ENCODE data around the gene SLC24A3. TPM values are rescaled to one million over a fixed set of nuclear protein-coding genes. Genes with fewer than 3 reads are reported as not detected.

SLC24A3 gene
- total and polyA plus RNA-seq, 2 experiments from 2014 or later = 0.81 to 2.5 TPM

GRCh38 chr20:19497064-19497463 is 284.6 kb downstream of the SLC24A3 start:
- Mint-ChIP-seq H3K9me3 (no peaks in the 10 kb centered on the region), H3K36me3 (ENCODE audit: low read depth) (no peaks in the 10 kb centered on the region; the same call in 2 of the 3 replicates), H3K4me3 (no peak overlapping the region), H3K27me3 (ENCODE audit: insufficient read depth, low read depth, poor library complexity) (peaks cover 6% of the 10 kb centered on the region), H3K27ac (no peak overlapping the region), H3K4me1 (0 out of 3 replicates have a peak, but pooled peaks cover 3% of the 10 kb centered on the region)
- Histone ChIP-seq H3K9me2 (ENCODE audit: insufficient read depth) (no peaks in the 10 kb centered on the region), H3F3A (replicated peaks; ENCODE audit: low read depth) (no peaks in the 10 kb centered on the region), H3K4me1 (ENCODE audit: insufficient read depth) (no peaks in the 10 kb centered on the region), H3K4me3 (no peak overlapping the region), H3K4me2 (no peak overlapping the region), H3K27ac (ENCODE audit: low read depth) (no peak overlapping the region), H2AFZ (no peak overlapping the region), H3K27me3 (ENCODE audit: insufficient read depth) (no peaks in the 10 kb centered on the region), H3K36me3 (ENCODE audit: insufficient read depth) (no peaks in the 10 kb centered on the region), H4K20me1 (replicated peaks; ENCODE audit: insufficient read depth) (no peaks in the 10 kb centered on the region), H3K79me2 (replicated peaks; ENCODE audit: insufficient read depth) (no peaks in the 10 kb centered on the region)
- DNase-seq (ENCODE audit: low spot score) (no peak), ATAC-seq (no peak)
- no peak for TF ChIP-seq EZH2 (IDR thresholded peaks at IDR 0.05; ENCODE audit: low read depth, unreplicated experiment)

- Mint-ChIP-seq H3K9me3 (no peaks in the 10 kb centered on the region), H3K27ac (no peak overlapping the region), H3K27me3 (ENCODE audit: insufficient read depth, low read depth, poor library complexity) (peaks cover 3% of the 10 kb centered on the region), H3K4me3 (no peak overlapping the region), H3K4me1 (0 out of 3 replicates have a peak, but pooled peaks cover 3% of the 10 kb centered on the region), H3K36me3 (ENCODE audit: low read depth) (no peaks in the 10 kb centered on the region; the same call in 2 of the 3 replicates)
- no peaks in the 10 kb centered on the region for H3K79me2 ChIP-seq (replicated peaks; ENCODE audit: insufficient read depth)
- H3K27me3 ChIP-seq (ENCODE audit: insufficient read depth) = no peaks in the 10 kb centered on the region
- DNase-seq (ENCODE audit: low spot score) = no peak
- no peaks in the 10 kb centered on the region for H3K36me3 ChIP-seq (ENCODE audit: insufficient read depth)
- no peaks in the 10 kb centered on the region for H4K20me1 ChIP-seq (replicated peaks; ENCODE audit: insufficient read depth)
- H3K4me1 ChIP-seq (ENCODE audit: insufficient read depth) = no peaks in the 10 kb centered on the region
- no peak overlapping the region for H2AFZ ChIP-seq
- no peak overlapping the region for H3K4me2 ChIP-seq
- no peak overlapping the region for H3K27ac ChIP-seq (ENCODE audit: low read depth)
- no peak for ATAC-seq
- no peaks in the 10 kb centered on the region for H3F3A ChIP-seq (replicated peaks; ENCODE audit: low read depth)
- no peak overlapping the region for H3K4me3 ChIP-seq
- no peaks in the 10 kb centered on the region for H3K9me2 ChIP-seq (ENCODE audit: insufficient read depth)
- TF ChIP-seq JUNB (IDR thresholded peaks at IDR 0.05; ENCODE audit: unreplicated experiment) (no peak), CTCF (conservative IDR thresholded peaks at IDR 0.05; ENCODE audit: low read depth in 2 of 2) (no peak), POLR2AphosphoS5 (IDR thresholded peaks at IDR 0.05; ENCODE audit: low read depth) (no peak), CREB1 (CRISPR knock-in tag; IDR thresholded peaks at IDR 0.05; ENCODE audit: low read depth) (no peak), ETS1 (IDR thresholded peaks at IDR 0.05) (no peak), ZNF331 (CRISPR knock-in tag; IDR thresholded peaks at IDR 0.05; ENCODE audit: low read depth) (no peak), EZH2phosphoT487 (IDR thresholded peaks at IDR 0.05; ENCODE audit: unreplicated experiment) (no peak), NANOG (IDR thresholded peaks at IDR 0.05; ENCODE audit: borderline replicate concordance) (no peak), REST (IDR thresholded peaks at IDR 0.05; ENCODE audit: unreplicated experiment) (no peak), STAT1 (IDR thresholded peaks at IDR 0.05; ENCODE audit: unreplicated experiment) (no peak)
These were observed 286.3 kb downstream of the SLC24A3 start for GRCh38 chr20:19498756-19499155.
